Activated naive CD8-positive, alpha-beta T cell treated with anti-CD3 and anti-CD28 coated beads for 36 hours (primary cell): Measurements from ENCODE around the gene ITGB8. TPM values are rescaled to one million over a fixed set of nuclear protein-coding genes. Genes with fewer than 3 reads are reported as not detected.
"Not testable (repeated sequence)": the region's sequence is repeated elsewhere in the genome, so short reads cannot be mapped to it uniquely, and the experiment has no call there.

Experiments used
- DNase-seq: peaks from one replicate; pipeline ENCODE4 v3.0.0; 2021
- H3K27ac Mint-ChIP-seq: one replicate; pipeline ENCODE4 v1.8.0; 2022; ENCODE audit warnings: mild to moderate bottlenecking, moderate library complexity, mixed read lengths
- H3K27me3 Mint-ChIP-seq: one replicate; pipeline ENCODE4 v1.8.0; 2022; ENCODE audit warnings: mild to moderate bottlenecking, mixed read lengths
- H3K36me3 Mint-ChIP-seq: one replicate; pipeline ENCODE4 v1.8.0; 2021; ENCODE audit warnings: mild to moderate bottlenecking, mixed read lengths
- H3K4me1 Mint-ChIP-seq: one replicate; pipeline ENCODE4 v1.8.0; 2021; ENCODE audit warnings: mixed read lengths
- H3K4me3 Mint-ChIP-seq: one replicate; pipeline ENCODE4 v1.8.0; 2022; ENCODE audit warnings: mild to moderate bottlenecking, moderate library complexity, mixed read lengths
- H3K9me3 Mint-ChIP-seq: one replicate; pipeline ENCODE4 v1.8.0; 2022; ENCODE audit warnings: mixed read lengths
- total RNA-seq, 2 experiments: library from RNA; stranded (reverse); gene quantifications; one replicate each; pipeline ENCODE4 v1.2.3, GENCODE V29; 2021

ITGB8 gene
- total RNA-seq, 2 experiments from 2014 or later, result not detected

- Mint-ChIP-seq H3K27ac (no peak overlapping the region), H3K9me3 (no peaks in the 10 kb centered on the region), H3K4me1 (no peaks in the 10 kb centered on the region), H3K36me3 (no peaks in the 10 kb centered on the region), H3K4me3 (no peak overlapping the region), H3K27me3 (no peaks in the 10 kb centered on the region)
- DNase-seq, result no peak
Observed at GRCh38 chr7:20364571-20365196, 34.0 kb downstream of the ITGB8 start.

GRCh38 chr7:20365486-20365885 is 34.8 kb downstream of the ITGB8 start:
- H3K27ac Mint-ChIP-seq, result no peak overlapping the region
- no peaks in the 10 kb centered on the region for H3K4me1 Mint-ChIP-seq
- no peaks in the 10 kb centered on the region for H3K9me3 Mint-ChIP-seq
- no peak overlapping the region for H3K4me3 Mint-ChIP-seq
- H3K27me3 Mint-ChIP-seq, result no peaks in the 10 kb centered on the region
- H3K36me3 Mint-ChIP-seq, result no peaks in the 10 kb centered on the region
- no peak for DNase-seq

GRCh38 chr7:20374399-20374798 is 43.7 kb downstream of the ITGB8 start:
- Mint-ChIP-seq H3K9me3 (no peaks in the 10 kb centered on the region), H3K4me3 (no peak overlapping the region), H3K27me3 (peaks cover 3% of the 10 kb centered on the region), H3K27ac (no peak overlapping the region), H3K4me1 (no peaks in the 10 kb centered on the region), H3K36me3 (no peaks in the 10 kb centered on the region)
- no peak for DNase-seq

GRCh38 chr7:20376796-20377195 is 46.1 kb downstream of the ITGB8 start:
- no peak overlapping the region for H3K4me3 Mint-ChIP-seq
- H3K9me3 Mint-ChIP-seq, result no peaks in the 10 kb centered on the region
- no peaks in the 10 kb centered on the region for H3K36me3 Mint-ChIP-seq
- H3K4me1 Mint-ChIP-seq, result no peaks in the 10 kb centered on the region
- no peak overlapping the region for H3K27ac Mint-ChIP-seq
- peaks cover 3% of the 10 kb centered on the region for H3K27me3 Mint-ChIP-seq
- DNase-seq, result no peak

DNA sequence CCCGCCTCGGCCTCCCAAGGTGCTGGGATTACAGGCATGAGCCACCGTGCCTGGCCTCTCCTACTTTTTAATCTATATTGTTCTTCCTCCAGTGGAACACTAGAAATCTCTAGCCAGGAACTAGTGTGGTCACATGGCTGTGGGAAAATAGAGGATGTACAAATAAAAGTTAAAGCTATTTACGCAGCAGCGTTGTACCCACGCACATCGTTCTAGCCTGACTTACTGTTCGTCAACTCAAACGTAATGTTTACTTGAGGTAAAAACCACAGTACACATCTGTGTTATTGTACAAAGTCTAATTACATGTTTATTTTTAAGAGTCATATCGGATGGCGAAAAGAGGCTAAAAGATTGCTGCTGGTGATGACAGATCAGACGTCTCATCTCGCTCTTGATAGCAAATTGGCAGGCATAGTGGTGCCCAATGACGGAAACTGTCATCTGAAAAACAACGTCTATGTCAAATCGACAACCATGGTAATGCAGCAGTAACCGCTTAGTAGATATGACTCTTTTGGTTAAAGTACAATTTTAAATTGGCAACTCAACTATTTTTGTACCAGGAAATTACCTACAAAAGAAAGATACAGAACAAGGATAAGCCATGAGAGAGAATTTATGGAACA is 50.8 kb downstream of the ITGB8 start:
- H3K27me3 Mint-ChIP-seq, result no peaks in the 10 kb centered on the region
- no peak for DNase-seq
- no peak overlapping the region for H3K27ac Mint-ChIP-seq
- H3K4me3 Mint-ChIP-seq, result no peak overlapping the region
- H3K36me3 Mint-ChIP-seq, result no peaks in the 10 kb centered on the region
- H3K9me3 Mint-ChIP-seq, result no peaks in the 10 kb centered on the region
- H3K4me1 Mint-ChIP-seq, result no peaks in the 10 kb centered on the region

DNA sequence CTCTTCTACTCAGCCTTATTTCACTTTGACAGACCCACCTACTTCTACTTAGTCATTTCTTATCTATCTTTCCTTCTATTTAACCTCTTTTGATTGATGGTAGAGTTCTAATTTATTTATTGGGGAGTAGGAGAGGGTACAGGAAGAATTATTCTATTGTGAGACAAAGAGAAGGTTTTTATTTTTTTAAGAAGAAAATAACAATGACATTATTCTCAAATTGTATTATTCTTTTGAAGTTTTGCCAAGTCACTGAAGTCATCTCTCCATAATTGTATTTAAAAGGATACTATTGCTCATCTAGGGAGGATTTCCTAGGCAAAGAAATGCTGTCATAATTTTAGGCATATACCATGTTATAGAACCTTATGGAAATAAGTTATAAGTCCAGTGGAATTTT is 52.7 kb downstream of the ITGB8 start:
- no peak overlapping the region for H3K4me3 Mint-ChIP-seq
- DNase-seq, result no peak
- no peaks in the 10 kb centered on the region for H3K4me1 Mint-ChIP-seq
- no peaks in the 10 kb centered on the region for H3K36me3 Mint-ChIP-seq
- H3K27ac Mint-ChIP-seq, result no peak overlapping the region
- no peaks in the 10 kb centered on the region for H3K9me3 Mint-ChIP-seq
- no peaks in the 10 kb centered on the region for H3K27me3 Mint-ChIP-seq

DNA sequence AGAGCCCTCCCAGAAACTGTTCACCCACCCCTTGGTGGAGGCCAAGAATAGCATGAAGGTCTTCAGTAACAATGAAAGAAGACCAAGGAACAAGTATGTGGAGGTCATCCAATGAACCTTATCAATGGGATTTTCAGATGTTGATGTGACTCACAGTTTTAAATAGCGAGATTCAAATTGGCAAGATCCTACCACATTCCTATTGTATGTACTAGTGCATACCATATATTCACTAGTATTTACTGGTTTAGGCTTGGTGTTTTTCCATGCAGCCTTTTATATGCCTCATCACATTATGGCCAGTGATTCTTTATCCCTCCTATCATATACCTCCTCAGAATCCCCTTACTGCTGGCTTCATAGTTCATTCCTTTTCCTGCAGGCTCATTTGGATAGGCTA is 54.4 kb downstream of the ITGB8 start:
- Mint-ChIP-seq H3K4me3 (no peak overlapping the region), H3K9me3 (no peaks in the 10 kb centered on the region), H3K4me1 (no peaks in the 10 kb centered on the region), H3K36me3 (no peaks in the 10 kb centered on the region), H3K27me3 (no peaks in the 10 kb centered on the region), H3K27ac (no peak overlapping the region)
- DNase-seq, result no peak

DNA sequence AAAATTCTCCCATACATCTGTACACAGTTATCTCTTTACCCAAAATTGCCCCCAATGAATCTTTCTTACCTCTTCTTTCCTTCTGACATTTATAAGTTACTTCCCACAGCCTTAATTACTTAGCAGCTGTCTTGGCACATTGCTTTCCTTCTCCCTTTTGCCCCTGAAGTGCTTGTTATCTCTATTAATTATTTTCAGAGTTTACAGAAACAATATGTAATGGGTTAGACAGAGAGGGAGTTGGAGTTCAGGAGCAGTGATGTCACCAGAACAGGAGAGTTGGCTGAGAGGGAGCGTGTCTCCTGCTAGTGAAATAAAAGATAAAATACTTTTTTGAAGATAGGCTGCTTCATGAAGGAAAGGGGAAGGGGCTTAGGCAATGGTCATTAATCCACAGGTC is 57.4 kb downstream of the ITGB8 start:
- Mint-ChIP-seq H3K27ac (no peak overlapping the region), H3K4me3 (no peak overlapping the region), H3K4me1 (no peaks in the 10 kb centered on the region), H3K9me3 (no peaks in the 10 kb centered on the region), H3K27me3 (no peaks in the 10 kb centered on the region), H3K36me3 (no peaks in the 10 kb centered on the region)
- DNase-seq, result no peak

GRCh38 chr7:20389192-20389591 is 58.5 kb downstream of the ITGB8 start:
- H3K36me3 Mint-ChIP-seq, DNase-seq, H3K4me3 Mint-ChIP-seq, H3K27ac Mint-ChIP-seq, H3K4me1 Mint-ChIP-seq, H3K27me3 Mint-ChIP-seq, H3K9me3 Mint-ChIP-seq: not testable (repeated sequence)

DNA sequence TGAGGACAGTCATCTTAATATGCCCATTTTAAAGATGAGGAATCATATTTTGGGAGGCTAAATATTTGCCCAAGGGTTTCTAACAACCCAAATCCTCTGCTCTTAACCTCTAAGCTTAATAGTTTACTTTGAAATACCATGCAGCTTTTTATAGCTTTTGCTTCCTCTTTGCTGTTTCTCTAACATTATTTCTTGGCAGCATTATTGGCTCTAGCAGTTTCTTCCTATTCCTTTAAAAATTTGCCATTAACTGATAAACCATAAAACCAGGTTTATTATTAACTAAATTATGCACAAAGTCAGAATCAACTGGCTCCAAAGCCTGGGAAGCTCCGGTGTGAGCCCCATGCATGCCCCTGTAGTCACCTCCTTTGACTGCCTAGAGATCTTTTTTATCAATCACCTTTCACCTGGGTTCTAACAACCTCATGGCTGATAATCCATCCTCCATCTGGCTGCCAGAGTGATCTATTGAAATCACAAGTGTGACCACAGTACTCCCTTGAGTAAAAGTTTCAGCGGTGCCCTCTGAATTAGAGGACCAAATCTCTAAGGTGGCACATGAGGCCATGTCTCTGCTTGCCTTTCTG is 62.4 kb downstream of the ITGB8 start:
- DNase-seq, result no peak
- Mint-ChIP-seq H3K9me3 (no peaks in the 10 kb centered on the region), H3K36me3 (no peaks in the 10 kb centered on the region), H3K27me3 (peaks cover 4% of the 10 kb centered on the region), H3K27ac (no peak overlapping the region), H3K4me3 (no peak overlapping the region), H3K4me1 (no peaks in the 10 kb centered on the region)

GRCh38 chr7:20393616-20394015 is 62.9 kb downstream of the ITGB8 start:
- H3K4me3 Mint-ChIP-seq, result no peak overlapping the region

DNA sequence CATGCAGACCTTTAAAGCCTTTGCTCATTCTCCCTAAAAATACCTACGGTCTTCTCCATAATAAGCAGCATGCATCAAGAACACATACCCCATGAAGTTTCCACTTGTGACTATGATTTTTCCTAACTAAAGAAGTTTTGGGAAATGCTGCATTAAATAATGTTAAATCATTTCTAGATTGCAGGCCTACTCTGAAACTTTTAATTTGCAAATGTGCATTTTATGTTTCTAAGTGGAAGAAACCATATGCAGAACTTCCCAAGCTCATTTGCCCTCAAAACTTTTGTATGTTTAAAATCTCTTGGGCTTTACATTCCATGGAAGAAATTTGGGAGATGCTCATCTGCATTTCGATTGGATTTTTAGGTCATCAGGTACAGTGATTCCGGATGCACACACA is 63.6 kb downstream of the ITGB8 start:
- no peak for DNase-seq
- Mint-ChIP-seq H3K36me3 (no peaks in the 10 kb centered on the region), H3K4me3 (no peak overlapping the region), H3K9me3 (no peaks in the 10 kb centered on the region), H3K4me1 (no peaks in the 10 kb centered on the region), H3K27me3 (peaks cover 4% of the 10 kb centered on the region), H3K27ac (no peak overlapping the region)

More at GRCh38 chr7:20393616-20394015, 62.9 kb downstream of the ITGB8 start:
- no peaks in the 10 kb centered on the region for H3K36me3 Mint-ChIP-seq
- H3K4me1 Mint-ChIP-seq, result no peaks in the 10 kb centered on the region
- no peak overlapping the region for H3K27ac Mint-ChIP-seq
- no peaks in the 10 kb centered on the region for H3K9me3 Mint-ChIP-seq
- H3K27me3 Mint-ChIP-seq, result peaks cover 4% of the 10 kb centered on the region
- no peak for DNase-seq

GRCh38 chr7:20395104-20395503 is 64.4 kb downstream of the ITGB8 start:
- H3K9me3 Mint-ChIP-seq, result no peaks in the 10 kb centered on the region
- no peak overlapping the region for H3K27ac Mint-ChIP-seq

DNA sequence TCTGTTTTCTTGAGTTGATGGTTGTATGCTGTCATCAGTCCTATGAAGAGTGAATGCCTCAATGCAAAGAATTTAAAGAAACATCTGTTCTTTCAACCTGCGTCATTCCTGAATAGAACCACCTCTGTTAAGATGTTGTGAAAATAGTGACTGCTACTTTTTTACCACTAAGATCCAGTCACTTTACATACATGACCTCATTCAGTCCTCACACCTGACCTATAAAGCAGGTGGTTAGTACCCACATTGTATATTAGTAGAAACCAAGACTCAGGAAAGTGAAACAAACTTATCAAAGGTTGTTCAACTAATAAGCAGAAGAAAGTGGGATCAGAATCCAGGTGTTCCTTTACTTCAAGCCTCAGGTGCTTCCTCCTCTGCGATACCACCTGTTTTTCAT is 64.8 kb downstream of the ITGB8 start:
- Mint-ChIP-seq H3K9me3 (no peaks in the 10 kb centered on the region), H3K27me3 (peaks cover 4% of the 10 kb centered on the region), H3K36me3 (no peaks in the 10 kb centered on the region), H3K4me3 (no peak overlapping the region), H3K27ac (no peak overlapping the region), H3K4me1 (no peaks in the 10 kb centered on the region)
- no peak for DNase-seq

More at GRCh38 chr7:20395104-20395503, 64.4 kb downstream of the ITGB8 start:
- H3K4me3 Mint-ChIP-seq, result no peak overlapping the region
- no peaks in the 10 kb centered on the region for H3K4me1 Mint-ChIP-seq
- no peak for DNase-seq
- H3K27me3 Mint-ChIP-seq, result peaks cover 4% of the 10 kb centered on the region
- no peaks in the 10 kb centered on the region for H3K36me3 Mint-ChIP-seq

DNA sequence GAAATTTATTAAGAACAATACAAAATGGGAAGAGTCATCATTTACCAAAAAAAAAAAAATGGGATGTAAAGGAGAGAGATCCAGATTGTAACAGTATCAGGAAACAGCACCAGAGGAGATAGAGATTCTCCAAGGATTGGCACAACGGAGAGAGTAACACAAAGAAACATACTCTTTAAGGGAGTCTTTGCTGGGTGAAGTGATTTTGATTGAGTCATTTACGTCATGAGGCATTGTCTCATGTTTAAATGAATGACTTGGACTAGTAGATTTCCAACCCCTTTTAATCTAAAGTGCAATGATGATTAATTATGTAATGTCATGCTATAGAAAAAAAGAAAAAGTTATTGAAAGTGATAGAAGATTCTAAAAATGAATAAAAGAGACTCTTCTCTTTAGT is 68.8 kb downstream of the ITGB8 start:
- DNase-seq, result no peak
- H3K27ac Mint-ChIP-seq, result no peak overlapping the region
- H3K36me3 Mint-ChIP-seq, result no peaks in the 10 kb centered on the region
- no peaks in the 10 kb centered on the region for H3K9me3 Mint-ChIP-seq
- H3K4me3 Mint-ChIP-seq, result no peak overlapping the region
- no peaks in the 10 kb centered on the region for H3K4me1 Mint-ChIP-seq
- H3K27me3 Mint-ChIP-seq, result peaks cover 4% of the 10 kb centered on the region
